GM18502 (cell line): Measurements from ENCODE around the gene LGALS12.
A peak's percentile ranks its signal among the peaks of the same experiment; 100 is the strongest.

Experiments
- ATAC-seq: cut with Tn5 transposase; IDR thresholded peaks from one replicate; pipeline ENCODE4 v1.9.1; 2021; ENCODE audit warnings: mild to moderate bottlenecking; ENCODE audit not compliant: unreplicated experiment, poor library complexity

Gene LGALS12

GRCh38 chr11:63556404-63557013 is 50.6 kb downstream of the LGALS12 start:
- no peak for ATAC-seq

- no peak for ATAC-seq
These were observed 51.7 kb downstream of the LGALS12 start for GRCh38 chr11:63557570-63557969.

GRCh38 chr11:63558459-63559157 is 52.7 kb downstream of the LGALS12 start:
- ATAC-seq, result no peak

GRCh38 chr11:63560506-63561180 is 54.8 kb downstream of the LGALS12 start:
- ATAC-seq, result no peak

GRCh38 chr11:63563201-63564055 is 57.5 kb downstream of the LGALS12 start, which contains the start of gene PLAAT2:
TSS of gene PLAAT2 (minus strand) at chr11:63563379. CDS start at chr11:63563324, 55 bp downstream.
- no peak for ATAC-seq

GRCh38 chr11:63564056-63564774 is 58.3 kb downstream of the LGALS12 start:
- peak; percentile 66 for ATAC-seq

- no peak for ATAC-seq
These were observed 59.0 kb downstream of the LGALS12 start for GRCh38 chr11:63564784-63565350.
